Aorta (tissue), 5 donors: ENCODE results near the gene STAMBPL1. TPM values are rescaled to one million over a fixed set of nuclear protein-coding genes. Genes with fewer than 3 reads are reported as not detected.
"Not testable (repeated sequence)": the region's sequence is repeated elsewhere in the genome, so short reads cannot be mapped to it uniquely, and the experiment has no call there.

Source experiments
- ATAC-seq: fragments of 200-7000 bp; cut with Tn5 transposase; one replicate; pipeline ENCODE4 v1.9.1; 2022; ENCODE audit warnings: moderate library complexity; ENCODE audit not compliant: low FRiP score
- DNase-seq, 2 donors: peaks; one replicate each; pipeline ENCODE4 v3.0.0-alpha.2; 2020
- H3K27ac ChIP-seq, 2 donors: one replicate each; pipeline ENCODE4 v1.5.1; 2013; ENCODE audit warnings: low read length in 2 of 2, mild to moderate bottlenecking in 2 of 2, moderate library complexity in 2 of 2, control low read depth in 1 of 2, inconsistent platforms in 1 of 2, low read depth in 1 of 2
- H3K27me3 ChIP-seq, 2 donors: one replicate each; pipeline ENCODE4 v1.6.1; 2013; ENCODE audit warnings: control low read depth in 1 of 2, low read length in 1 of 2, mild to moderate bottlenecking in 1 of 2, moderate library complexity in 1 of 2; ENCODE audit not compliant: insufficient read depth in 2 of 2, control insufficient read depth in 1 of 2
- H3K36me3 ChIP-seq, 2 donors: one replicate each; pipeline ENCODE4 v1.6.1; 2013; ENCODE audit warnings: control low read depth in 1 of 2, low read length in 1 of 2, mild to moderate bottlenecking in 1 of 2; ENCODE audit not compliant: insufficient read depth in 2 of 2, control insufficient read depth in 1 of 2
- H3K4me1 ChIP-seq, 2 donors: one replicate each; pipeline ENCODE4 v1.6.1; 2013; ENCODE audit warnings: low read length in 2 of 2, control low read depth in 1 of 2, mild to moderate bottlenecking in 1 of 2, moderate library complexity in 1 of 2; ENCODE audit not compliant: insufficient read depth in 2 of 2, control insufficient read depth in 1 of 2
- H3K4me3 ChIP-seq, 2 donors: one replicate each; pipeline ENCODE4 v1.5.1; 2013; ENCODE audit warnings: low read length in 2 of 2, control low read depth in 1 of 2, mild to moderate bottlenecking in 1 of 2
- H3K9me3 ChIP-seq: one replicate; pipeline ENCODE4 v1.6.1; 2013; ENCODE audit warnings: mild to moderate bottlenecking, low read length; ENCODE audit not compliant: control insufficient read depth
- WGBS, 2 donors: extraction: QIAGEN DNeasy Blood & Tissue Kit; methylation state at CpG; one replicate each; pipeline ENCODE4 v1.1.7; 2013; 5-methylcytosine and 5-hydroxymethylcytosine counted together
- intact Hi-C, 2 donors: fragments of 100-400 bp; cut with DNase I; formaldehyde crosslinking; loops; one replicate each; pipeline versions ENCODE4 v1.14.2 to v1.15.0; 2022
- polyA plus RNA-seq, 2 donors: library from polyadenylated mRNA; stranded (reverse); fragments of 200-250 nt; gene quantifications; one replicate each; pipeline ENCODE4 v1.2.3, GENCODE V29; 2013
- total RNA-seq, 2 donors: library from RNA; stranded (reverse); fragmentation: NEBNext Ultra II Directional; extraction: Animal tissue kit (Norgen Biotek cat#: 25700); gene quantifications; one replicate each; pipeline ENCODE4 v1.2.1, GENCODE V29; 2021
- donor health status: healthy with polysubstance abuse.
- donor health status: Bipolar disorder and iron deficiency.
- donor health status: DM: no; HTN: no; CAD: no.
- donor health status: DM: no; HTN: no; CAD: no.
- donor health status: DM: yes; HTN: yes; CAD: no.

Gene STAMBPL1
- total and polyA plus RNA-seq, 4 donors = 0.63 to 12.0 (median 2.9) TPM

- intact Hi-C loops = loop anchor here in 1 of 2 donors (10.0 kb wide), 1 partner anchor 283 kb away; no protein-coding TSS in a partner anchor
- DNase-seq (no peak), ATAC-seq (peak; percentile 42)
- H3K27me3 ChIP-seq = no peaks in the 10 kb centered on the region
- H3K27ac ChIP-seq = peak overlapping the region in 1 of 2 donors; percentile 0
- H3K36me3 ChIP-seq = peaks cover 3% of the 10 kb centered on the region in 2 donors
- no peaks in the 10 kb centered on the region for H3K4me1 ChIP-seq
- H3K9me3 ChIP-seq = no peaks in the 10 kb centered on the region
- H3K4me3 ChIP-seq = no peak overlapping the region
- 11 to 12% methylated on average over 1 of the region's 1 CpG for WGBS, 2 donors
These were observed 51.5 kb downstream of the STAMBPL1 start for GRCh38 chr10:88931548-88931947.

GRCh38 chr10:88932029-88932428 lies 52.0 kb downstream of the STAMBPL1 start:
- peak overlapping the region in 1 of 2 donors; percentile 81 for H3K27ac ChIP-seq
- intact Hi-C loops = loop anchor here (1.0 to 10.0 kb wide), 5 partner anchors 52 to 283 kb away; partner anchors contain the start of genes FAS (in 1 of the 2) and STAMBPL1 (in 1 of the 2)
- H3K27me3 ChIP-seq, ATAC-seq, H3K4me1 ChIP-seq, DNase-seq, H3K9me3 ChIP-seq, H3K4me3 ChIP-seq, H3K36me3 ChIP-seq: not testable (repeated sequence)
- WGBS, 2 donors = 51 to 56% methylated on average over 5 of the region's 5 CpGs

GRCh38 chr10:88932539-88933256 lies 52.7 kb downstream of the STAMBPL1 start:
- Histone ChIP-seq H3K27me3 (no peaks in the 10 kb centered on the region), H3K9me3 (no peaks in the 10 kb centered on the region), H3K4me1 (no peaks in the 10 kb centered on the region), H3K4me3 (no peak overlapping the region), H3K36me3 (peaks cover 3 to 7% of the 10 kb centered on the region in 2 donors), H3K27ac (peak overlapping the region in 1 of 2 donors; percentile 81)
- peak; percentile 87 for ATAC-seq
- DNase-seq = peak in 1 of 2 donors; percentile 68
- 7 to 12% methylated on average over 7 of the region's 7 CpGs for WGBS, 2 donors
- intact Hi-C loops = loop anchor here (1.0 to 10.0 kb wide), 5 partner anchors 52 to 282 kb away; partner anchors contain the start of genes FAS (in 1 of the 2) and STAMBPL1 (in 1 of the 2)

DNA sequence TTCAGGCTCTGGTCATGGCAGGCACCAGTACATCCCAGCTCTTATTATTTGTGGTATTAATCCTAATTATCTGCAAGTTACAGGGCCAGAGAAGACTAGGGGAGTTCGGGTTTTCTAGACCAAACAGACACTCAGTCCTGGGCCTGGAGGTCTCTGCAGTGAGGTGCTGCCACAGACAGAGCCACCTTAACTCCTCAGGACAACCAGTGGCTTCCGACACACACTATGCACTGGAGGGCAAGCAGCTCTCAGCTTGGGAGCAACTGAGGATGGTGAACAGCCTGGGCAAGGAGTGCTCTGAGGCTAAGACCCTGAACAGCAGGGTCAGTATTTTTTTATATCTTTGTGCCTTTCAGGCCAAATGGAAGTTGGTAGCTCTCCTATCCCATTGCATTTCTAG lies 53.5 kb downstream of the STAMBPL1 start:
- DNase-seq (no peak), ATAC-seq (peak; percentile 4)
- Histone ChIP-seq H3K9me3 (no peaks in the 10 kb centered on the region), H3K4me3 (no peak overlapping the region), H3K27me3 (no peaks in the 10 kb centered on the region), H3K4me1 (no peaks in the 10 kb centered on the region), H3K36me3 (peaks cover 6 to 9% of the 10 kb centered on the region in 2 donors), H3K27ac (peak overlapping the region in 1 of 2 donors; percentile 76)
- intact Hi-C loops = loop anchor here (2.0 to 10.0 kb wide), 4 partner anchors 57 to 281 kb away; partner anchors contain the start of gene FAS (in 1 of the 2)
- WGBS, 2 donors = 13 to 18% methylated on average over 2 of the region's 2 CpGs

DNA sequence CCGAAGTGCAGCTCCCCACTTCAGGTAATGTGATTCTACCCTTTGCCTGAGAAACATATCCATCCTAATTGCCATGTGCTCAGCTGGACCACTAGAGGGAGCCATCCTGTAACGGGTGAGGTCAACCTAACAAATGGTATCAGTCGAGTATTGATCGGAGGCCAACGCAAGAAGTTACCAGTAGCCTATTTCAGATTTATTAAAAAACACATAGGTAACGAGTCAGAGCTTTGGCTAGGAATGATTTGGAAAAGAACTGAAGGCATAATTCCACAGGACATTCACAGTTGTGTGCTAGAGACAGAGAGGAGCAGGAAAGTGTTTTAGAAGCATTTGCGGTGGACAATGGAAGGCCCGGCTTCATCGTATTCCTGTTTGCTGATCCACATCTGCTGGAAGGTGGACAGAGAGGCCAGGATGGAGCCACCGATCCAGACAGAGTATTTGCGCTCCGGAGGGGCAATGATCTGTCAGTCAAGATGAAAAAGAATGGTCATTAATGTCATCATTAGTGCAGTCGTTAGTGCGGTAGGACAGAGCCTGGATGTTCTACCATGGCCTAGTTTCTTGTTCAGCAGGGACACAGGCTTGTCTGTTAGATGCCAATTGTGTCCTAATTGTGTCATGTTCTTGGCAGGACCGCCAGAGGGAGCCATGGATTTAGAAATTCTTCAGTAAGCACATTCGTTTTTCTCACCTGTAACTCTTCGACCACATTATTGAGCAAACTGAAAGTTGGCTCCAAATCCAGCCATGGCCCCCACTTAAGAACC lies 55.0 kb downstream of the STAMBPL1 start:
- no peak overlapping the region for H3K4me3 ChIP-seq
- H3K9me3 ChIP-seq = no peaks in the 10 kb centered on the region
- intact Hi-C loops = loop anchor here in 1 of 2 donors (2.0 to 10.0 kb wide), 2 partner anchors 56 to 280 kb away; partner anchors contain the start of gene FAS
- H3K27me3 ChIP-seq = no peaks in the 10 kb centered on the region
- 12 to 13% methylated on average over 17 of the region's 17 CpGs for WGBS, 2 donors
- peaks cover 14 to 17% of the 10 kb centered on the region in 2 donors for H3K36me3 ChIP-seq
- H3K4me1 ChIP-seq = no peaks in the 10 kb centered on the region
- peak in 1 of 2 donors; percentile 76 for DNase-seq
- peak; percentile 67 for ATAC-seq
- H3K27ac ChIP-seq = peak overlapping the region in 1 of 2 donors; percentile 81

- DNase-seq (no peak), ATAC-seq (no peak)
- Histone ChIP-seq H3K9me3 (no peaks in the 10 kb centered on the region), H3K27me3 (no peaks in the 10 kb centered on the region), H3K36me3 (peaks cover 17 to 26% of the 10 kb centered on the region in 2 donors), H3K4me3 (no peak overlapping the region), H3K27ac (peak overlapping the region in 1 of 2 donors; percentile 42), H3K4me1 (no peaks in the 10 kb centered on the region)
- intact Hi-C loops = loop anchor here in 1 of 2 donors (10.0 kb wide), 1 partner anchor 278 kb away; no protein-coding TSS in a partner anchor
- WGBS, 2 donors = 23 to 26% methylated on average over 3 of the region's 3 CpGs
These were observed 56.6 kb downstream of the STAMBPL1 start for GRCh38 chr10:88936656-88937055.

- Histone ChIP-seq H3K4me1 (no peaks in the 10 kb centered on the region), H3K27ac (peak overlapping the region; percentile 30 to 42), H3K9me3 (no peaks in the 10 kb centered on the region), H3K27me3 (no peaks in the 10 kb centered on the region), H3K4me3 (no peak overlapping the region), H3K36me3 (peaks cover 22 to 36% of the 10 kb centered on the region in 2 donors)
- intact Hi-C loops = loop anchor here in 1 of 2 donors (10.0 kb wide), 1 partner anchor 277 kb away; no protein-coding TSS in a partner anchor
- ATAC-seq = no peak
- DNase-seq = no peak
- 38 to 39% methylated on average over 3 of the region's 3 CpGs for WGBS, 2 donors
These were observed 58.0 kb downstream of the STAMBPL1 start for GRCh38 chr10:88938039-88938438.

- no peak for ATAC-seq
- Histone ChIP-seq H3K4me1 (no peaks in the 10 kb centered on the region), H3K9me3 (no peaks in the 10 kb centered on the region), H3K36me3 (peaks cover 30 to 39% of the 10 kb centered on the region in 2 donors), H3K27me3 (no peaks in the 10 kb centered on the region), H3K27ac (peak overlapping the region; percentile 16 to 50), H3K4me3 (no peak overlapping the region)
- intact Hi-C loops = loop anchor here in 1 of 2 donors (10.0 kb wide), 1 partner anchor 276 kb away; no protein-coding TSS in a partner anchor
- DNase-seq = no peak
- 82 to 83% methylated on average over 2 of the region's 2 CpGs for WGBS, 2 donors
These were observed 58.9 kb downstream of the STAMBPL1 start for GRCh38 chr10:88938938-88939337.
